ENCODE measurements around the gene REXO5.

REXO5 gene

GRCh38 chr16:20871941-20872815, 65.9 kb downstream of the REXO5 start:
- DNase-seq: no peak

DNA sequence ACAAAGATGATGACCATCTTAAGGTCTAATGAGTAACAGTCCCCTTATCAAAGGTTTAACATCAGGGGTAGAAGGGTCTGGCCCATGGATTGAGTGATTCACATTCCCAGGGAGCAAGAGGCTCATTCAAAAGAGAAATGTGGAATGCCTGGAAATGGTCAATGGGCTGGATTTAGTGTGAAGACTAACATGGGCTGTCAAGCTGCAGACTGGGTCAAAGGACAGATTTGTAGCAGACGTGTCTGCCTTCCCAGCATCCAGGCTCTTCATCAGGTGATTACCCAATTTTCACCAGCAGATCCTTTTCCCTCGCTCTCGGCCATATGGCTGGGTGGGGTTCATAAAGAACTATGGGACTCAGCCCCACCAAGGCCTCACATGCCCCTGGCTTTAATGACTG, 67.0 kb downstream of the REXO5 start:
- DNase-seq: no peak

- no peak for DNase-seq
Measured at GRCh38 chr16:20874088-20874581, 67.8 kb downstream of the REXO5 start.

- no peak for DNase-seq
Measured at GRCh38 chr16:20875355-20875650, 69.0 kb downstream of the REXO5 start.

GRCh38 chr16:20878682-20879147, 72.4 kb downstream of the REXO5 start:
- peak in 4 of 56 donors; percentile 6 to 15 (median 9) for DNase-seq

DNA sequence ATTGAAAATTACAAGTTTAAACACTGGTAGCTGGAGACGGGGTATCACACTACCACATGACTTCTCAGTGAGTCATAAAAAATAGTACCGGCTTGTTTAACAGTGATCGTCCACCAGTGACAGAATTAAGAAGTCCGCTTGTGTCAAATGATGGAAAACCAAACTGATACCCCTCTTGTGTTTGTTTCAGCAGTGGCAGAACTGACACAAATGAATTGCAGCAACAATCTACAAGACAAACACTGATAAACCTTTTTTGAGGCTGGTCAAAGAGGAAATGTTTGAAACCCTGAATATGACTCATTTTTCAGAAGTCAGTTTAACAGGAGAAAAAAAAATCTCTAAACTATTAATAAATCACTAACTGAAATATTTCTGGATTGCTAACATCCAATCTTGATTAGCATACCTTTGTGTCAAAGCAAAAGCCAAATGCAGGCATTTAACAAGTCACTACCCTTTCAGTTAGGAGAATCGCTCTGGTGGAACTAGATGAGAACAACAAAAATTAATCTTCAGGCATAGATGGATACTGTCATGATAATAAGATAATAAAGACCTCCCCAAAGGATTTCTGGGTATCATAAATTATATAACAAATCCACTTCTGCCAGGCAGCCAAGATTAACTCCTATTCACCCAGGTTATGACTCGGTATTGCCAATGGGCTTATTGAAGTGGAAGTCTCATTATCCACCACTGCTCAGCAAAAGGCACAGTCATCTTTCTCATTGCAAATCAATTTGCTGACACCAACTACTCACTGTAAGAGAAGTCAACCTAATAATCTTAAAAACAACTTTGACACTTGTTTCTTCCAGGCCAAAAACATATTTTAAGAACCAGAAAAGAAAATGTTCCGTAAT, 73.1 kb downstream of the REXO5 start:
- DNase-seq: no peak

GRCh38 chr16:20880867-20881502, 74.7 kb downstream of the REXO5 start:
- no peak for DNase-seq

GRCh38 chr16:20881503-20881878, 75.2 kb downstream of the REXO5 start:
- no peak for DNase-seq

DNA sequence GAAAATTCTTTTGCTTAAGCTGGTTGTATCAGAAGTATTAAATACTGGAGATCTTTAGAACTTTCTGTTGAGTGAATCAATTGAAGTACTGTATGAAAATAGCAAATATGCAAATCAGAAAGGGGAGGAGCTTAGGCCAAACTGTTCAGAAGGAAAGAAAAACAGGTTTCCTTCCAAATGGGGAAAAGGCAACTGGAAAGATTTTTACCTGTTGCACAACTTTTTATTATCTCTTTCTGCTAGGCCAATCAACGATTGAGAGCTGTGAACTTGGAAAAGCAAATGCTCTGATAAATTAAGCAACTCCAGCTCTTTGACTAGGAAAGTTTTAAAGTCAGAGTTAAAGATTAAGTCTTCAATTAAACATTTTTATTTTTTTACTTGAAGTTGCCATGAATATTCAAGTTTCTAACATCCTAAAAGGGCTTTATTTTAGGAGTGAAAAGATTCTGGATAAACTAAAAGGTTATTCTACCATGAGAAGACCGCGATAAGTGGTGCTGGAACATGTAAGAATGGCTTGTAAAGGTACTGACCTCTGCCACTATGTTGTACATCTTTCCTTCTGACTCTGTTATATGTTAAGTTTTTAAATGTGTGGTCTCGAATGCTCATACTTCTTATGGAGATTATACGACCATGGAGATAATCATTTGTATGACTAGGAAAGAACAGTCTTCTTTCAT, 77.4 kb downstream of the REXO5 start:
- DNase-seq: no peak

DNA sequence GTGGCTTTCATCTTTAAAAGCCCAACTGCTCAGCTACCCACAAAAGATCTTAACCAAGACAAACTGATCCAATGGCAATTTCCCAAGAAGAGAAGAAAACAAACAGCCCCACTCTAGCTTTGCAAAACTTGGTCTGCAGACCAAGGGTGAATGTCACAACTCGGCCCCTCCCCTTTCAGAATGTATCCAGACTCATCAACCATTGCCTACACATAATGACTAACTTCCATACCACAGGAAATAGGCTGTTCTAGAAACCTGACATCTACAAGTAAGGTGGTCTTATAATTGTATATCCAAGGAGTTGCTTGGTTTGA, 77.9 kb downstream of the REXO5 start:
- no peak for DNase-seq

GRCh38 chr16:20886320-20886719, 80.0 kb downstream of the REXO5 start:
- no peak for DNase-seq

GRCh38 chr16:20887207-20887606, 80.9 kb downstream of the REXO5 start:
- no peak for DNase-seq

DNA sequence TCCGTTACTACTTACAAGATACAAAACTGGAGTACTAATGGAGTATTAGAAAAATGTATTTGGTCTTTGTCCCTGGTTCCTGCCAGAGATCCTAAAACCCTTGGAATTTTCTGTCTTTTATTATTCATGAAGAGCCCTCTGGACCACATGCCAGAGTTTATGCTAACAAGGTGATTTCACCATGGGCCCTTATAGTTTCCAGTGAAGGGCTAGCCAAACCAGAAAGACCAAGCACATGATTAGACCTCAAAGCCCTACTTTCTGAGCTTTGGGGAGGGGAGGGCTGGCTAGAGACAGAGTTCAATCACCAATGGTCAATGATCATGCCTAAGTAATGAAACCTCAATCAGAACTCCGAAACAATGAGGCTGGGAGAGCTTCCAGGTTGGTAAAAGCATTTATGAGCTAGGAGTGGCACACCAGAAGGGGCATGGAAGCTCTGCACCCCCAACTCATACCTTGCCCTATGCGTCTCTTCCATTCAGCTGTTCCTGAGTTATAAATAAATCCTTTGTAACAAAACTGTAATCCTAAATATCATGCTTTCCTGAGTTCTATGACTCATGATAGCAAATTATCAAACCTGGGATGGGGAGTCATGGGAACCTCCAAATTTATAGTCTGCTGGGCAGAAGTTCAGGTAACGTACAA, 83.4 kb downstream of the REXO5 start:
- DNase-seq: no peak

DNA sequence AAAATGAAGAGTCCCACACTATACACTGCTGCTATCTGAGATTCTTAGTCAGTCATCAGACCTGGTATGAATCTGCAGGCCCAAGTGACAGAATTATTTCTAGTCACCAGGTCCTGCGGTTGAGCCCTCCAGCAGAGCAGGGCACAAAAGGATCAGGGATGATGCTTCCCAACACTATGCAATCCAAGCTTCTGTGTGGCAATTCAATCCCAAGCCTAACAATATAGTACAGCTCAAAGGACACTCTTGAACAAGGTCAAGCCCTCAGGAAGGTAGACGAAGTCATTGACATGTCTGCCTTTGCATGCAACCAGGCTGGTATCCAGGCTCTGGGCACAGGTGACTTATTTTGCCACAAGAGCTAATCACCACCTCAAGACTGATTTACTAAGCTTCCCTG, 88.1 kb downstream of the REXO5 start:
- DNase-seq: no peak

- peak in 2 of 56 donors; percentile 6 to 10 for DNase-seq
Measured at GRCh38 chr16:20897253-20897897, 91.0 kb downstream of the REXO5 start.

- no peak for DNase-seq
Measured at GRCh38 chr16:20897922-20898321, 91.6 kb downstream of the REXO5 start.

DNA sequence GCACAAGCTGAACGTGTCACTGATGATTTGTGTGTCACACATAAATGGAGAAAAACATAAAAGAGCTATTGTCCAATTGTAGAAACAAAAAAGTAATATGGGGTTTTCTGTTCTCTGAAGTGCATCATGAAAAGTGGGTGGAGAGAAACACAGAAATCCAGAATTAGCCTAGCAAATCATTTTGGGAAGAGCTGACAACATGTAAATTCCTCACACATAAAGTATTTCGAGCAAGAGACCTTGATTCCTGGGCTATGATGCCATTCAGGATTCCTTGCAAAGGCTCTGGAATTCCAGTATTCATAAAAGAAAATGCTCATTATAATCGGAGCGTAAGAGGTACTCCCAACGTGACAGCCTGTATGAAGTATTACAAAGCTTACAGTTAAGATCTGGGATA, 92.7 kb downstream of the REXO5 start:
- no peak for DNase-seq

Measured in nucleus accumbens (tissue), 56 donors.